DMS153 (cell line): Measurements from ENCODE around the gene CLEC9A.

Source experiments
- DNase-seq: peaks from one replicate; lab custom pipeline; 2025; lab: John Stamatoyannopoulos, UW

Gene CLEC9A

GRCh38 chr12:10110256-10110844, 79.9 kb downstream of the CLEC9A start:
- DNase-seq: no peak

GRCh38 chr12:10111451-10111850, 81.0 kb downstream of the CLEC9A start:
- no peak for DNase-seq

GRCh38 chr12:10113075-10113474, 82.6 kb downstream of the CLEC9A start:
- no peak for DNase-seq

DNA sequence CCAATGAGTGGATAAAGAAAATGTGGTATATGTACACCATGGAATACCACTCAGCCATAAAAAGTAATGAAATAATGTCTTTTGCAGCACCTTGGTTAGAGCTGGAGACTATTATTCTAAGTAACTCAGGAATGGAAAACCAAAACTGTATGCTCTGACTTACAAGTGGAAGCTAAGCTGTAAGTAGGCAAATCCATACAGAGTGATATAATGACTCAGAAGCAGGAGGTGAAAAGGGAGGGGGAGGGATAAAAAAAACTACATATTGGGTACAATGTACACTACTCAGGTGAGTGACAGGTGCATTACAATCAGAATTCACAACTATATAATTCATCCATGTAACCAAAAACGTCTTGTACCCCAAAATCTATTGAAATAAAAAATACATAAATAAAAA, 83.4 kb downstream of the CLEC9A start:
- no peak for DNase-seq

- no peak for DNase-seq
These were observed 84.8 kb downstream of the CLEC9A start for GRCh38 chr12:10115311-10115710.
